Measurements from ENCODE around the gene MCUB. TPM values are rescaled to one million over a fixed set of nuclear protein-coding genes. Genes with fewer than 3 reads are reported as not detected.

Gene MCUB
- total RNA-seq, 4 donors from 2014 or later = 11.5 to 35.5 (median 22.3) TPM

GRCh38 chr4:109607976-109608375 is 47.9 kb downstream of the MCUB start:
- TF ChIP-seq CTCF (IDR thresholded peaks at IDR 0.05; ENCODE audit: low read depth) = no peak

DNA sequence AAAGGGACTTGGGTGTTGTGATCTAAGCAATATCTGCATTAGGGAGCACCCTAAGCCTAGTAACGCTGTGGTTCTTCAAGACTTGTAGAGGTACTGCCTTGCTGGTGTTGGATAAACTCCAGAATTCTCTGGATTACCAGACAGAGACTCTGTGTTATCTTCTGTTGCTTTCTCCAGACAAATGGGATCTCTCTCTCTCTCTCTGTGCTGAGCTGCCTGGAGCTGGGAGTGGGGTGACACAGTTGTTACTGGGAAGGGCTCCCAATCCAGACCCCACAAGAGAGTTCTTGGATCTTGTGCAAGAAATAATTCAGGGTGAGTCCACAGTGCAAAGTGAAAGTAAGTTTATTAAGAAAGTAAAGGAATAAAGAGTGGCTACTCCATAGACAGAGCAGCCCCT is 48.8 kb downstream of the MCUB start:
- TF ChIP-seq CTCF (IDR thresholded peaks at IDR 0.05; ENCODE audit: low read depth) = no peak

- no peak for TF ChIP-seq CTCF (IDR thresholded peaks at IDR 0.05; ENCODE audit: low read depth)
These were observed 49.4 kb downstream of the MCUB start for GRCh38 chr4:109609431-109609830.

DNA sequence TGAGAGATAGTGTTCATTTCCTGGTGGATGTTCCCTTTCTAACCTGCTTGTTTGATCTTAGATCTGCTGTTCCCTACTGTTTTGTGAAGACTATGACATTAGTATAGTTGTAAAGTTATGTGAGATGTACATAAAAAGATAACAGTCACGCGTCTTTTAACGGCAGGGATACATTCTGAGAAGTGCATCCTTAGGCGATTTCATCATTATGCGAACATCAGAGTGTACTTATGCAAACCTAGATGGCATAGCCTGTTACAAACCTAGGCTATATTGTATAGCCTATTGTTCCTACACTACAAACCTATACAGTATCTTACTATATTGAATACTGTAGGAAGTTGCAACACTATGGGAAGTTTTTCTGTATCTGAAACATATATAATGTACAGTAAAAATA is 50.4 kb downstream of the MCUB start:
- no peak for TF ChIP-seq CTCF (IDR thresholded peaks at IDR 0.05; ENCODE audit: low read depth)

DNA sequence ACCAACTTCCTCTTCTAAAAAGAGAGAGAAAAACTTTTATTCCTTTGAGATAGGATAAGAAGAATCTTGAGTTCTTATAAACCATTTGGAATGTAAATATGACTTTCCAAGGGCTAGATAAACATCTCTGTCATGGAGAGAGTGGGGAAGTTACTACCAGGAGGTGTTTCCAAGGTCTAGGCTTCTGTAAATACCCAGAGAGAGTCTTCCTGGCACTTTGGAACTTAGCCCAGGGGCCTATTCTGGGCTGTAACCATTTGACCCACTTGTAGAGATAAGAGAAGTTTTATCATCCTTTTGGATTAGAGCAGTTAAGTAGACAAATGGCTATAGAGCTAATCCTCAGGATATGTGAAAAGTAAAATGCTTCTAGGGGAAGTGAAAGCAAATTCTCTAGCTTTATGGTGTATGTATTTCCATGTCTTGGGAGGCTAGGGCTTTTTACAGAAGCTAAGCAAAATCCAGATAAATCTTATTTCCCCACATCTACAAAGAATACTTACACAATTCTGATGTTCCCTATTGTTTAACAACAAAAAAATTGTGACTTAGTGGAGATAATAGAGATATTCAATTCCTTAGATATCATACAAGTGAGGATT is 51.1 kb downstream of the MCUB start:
- TF ChIP-seq CTCF (IDR thresholded peaks at IDR 0.05; ENCODE audit: low read depth) = no peak

GRCh38 chr4:109614015-109614414 is 54.0 kb downstream of the MCUB start:
- no peak for TF ChIP-seq CTCF (IDR thresholded peaks at IDR 0.05; ENCODE audit: low read depth)

DNA sequence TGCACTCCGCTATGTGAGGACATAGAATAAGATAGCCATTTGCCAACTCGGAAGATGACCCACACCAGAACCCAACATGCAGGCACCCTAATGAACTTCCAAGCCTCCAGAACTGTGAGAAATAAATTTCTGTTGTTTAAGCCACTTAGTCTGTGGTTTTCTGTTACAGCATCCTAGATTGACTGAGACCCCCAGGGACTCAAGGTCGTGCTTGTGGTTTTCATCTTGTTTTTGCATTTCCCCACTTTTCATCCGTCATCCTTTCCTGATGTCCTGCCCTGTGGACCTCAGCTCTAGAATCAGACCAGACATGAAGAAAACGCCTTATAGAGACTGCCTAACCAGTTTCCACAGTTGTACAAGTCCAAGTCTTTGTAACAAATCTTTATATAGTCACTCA is 54.4 kb downstream of the MCUB start:
- TF ChIP-seq CTCF (IDR thresholded peaks at IDR 0.05; ENCODE audit: low read depth) = no peak

Measured in subcutaneous adipose tissue (tissue), 4 donors.